ENCODE measurements around the gene SQSTM1.

GRCh38 chr5:179794575-179794974 is 26.1 kb upstream of the SQSTM1 start:
- TF ChIP-seq, protein P1, sequence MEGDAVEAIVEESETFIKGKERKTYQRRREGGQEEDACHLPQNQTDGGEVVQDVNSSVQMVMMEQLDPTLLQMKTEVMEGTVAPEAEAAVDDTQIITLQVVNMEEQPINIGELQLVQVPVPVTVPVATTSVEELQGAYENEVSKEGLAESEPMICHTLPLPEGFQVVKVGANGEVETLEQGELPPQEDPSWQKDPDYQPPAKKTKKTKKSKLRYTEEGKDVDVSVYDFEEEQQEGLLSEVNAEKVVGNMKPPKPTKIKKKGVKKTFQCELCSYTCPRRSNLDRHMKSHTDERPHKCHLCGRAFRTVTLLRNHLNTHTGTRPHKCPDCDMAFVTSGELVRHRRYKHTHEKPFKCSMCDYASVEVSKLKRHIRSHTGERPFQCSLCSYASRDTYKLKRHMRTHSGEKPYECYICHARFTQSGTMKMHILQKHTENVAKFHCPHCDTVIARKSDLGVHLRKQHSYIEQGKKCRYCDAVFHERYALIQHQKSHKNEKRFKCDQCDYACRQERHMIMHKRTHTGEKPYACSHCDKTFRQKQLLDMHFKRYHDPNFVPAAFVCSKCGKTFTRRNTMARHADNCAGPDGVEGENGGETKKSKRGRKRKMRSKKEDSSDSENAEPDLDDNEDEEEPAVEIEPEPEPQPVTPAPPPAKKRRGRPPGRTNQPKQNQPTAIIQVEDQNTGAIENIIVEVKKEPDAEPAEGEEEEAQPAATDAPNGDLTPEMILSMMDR (IDR thresholded peaks at IDR 0.05): no peak
- TF ChIP-seq POLR2A (IDR thresholded peaks at IDR 0.05): no peak

All from body of pancreas (tissue), 4 donors.